GM23248 (cell line): Measurements from ENCODE around the gene PREX1. TPM values are rescaled to one million over a fixed set of nuclear protein-coding genes. Genes with fewer than 3 reads are reported as not detected.
"Not testable (repeated sequence)": the region's sequence is repeated elsewhere in the genome, so short reads cannot be mapped to it uniquely, and the experiment has no call there.

Source experiments
- DNase-seq: peaks from one replicate; pipeline ENCODE4 v3.0.0-alpha.2; 2015
- H2AFZ ChIP-seq: fragments of 200-600 bp; sonication (generic); 2 replicates; pipeline ENCODE4 v1.6.1; 2016; ENCODE audit warnings: antibody characterized with exemption
- H3F3A ChIP-seq: fragments of 200-600 bp; sonication (generic); 2 replicates; pipeline ENCODE4 v1.6.1; 2016; ENCODE audit warnings: mild to moderate bottlenecking, antibody characterized with exemption, mixed run types; ENCODE audit not compliant: insufficient read depth
- H3K27ac ChIP-seq: fragments of 200-600 bp; sonication (generic); 2 replicates; pipeline ENCODE4 v1.5.1; 2016; ENCODE audit warnings: mild to moderate bottlenecking
- H3K27me3 ChIP-seq: fragments of 200-600 bp; sonication (generic); replicated peaks from 2 replicates; pipeline ENCODE4 v1.6.1; 2016; ENCODE audit warnings: mild to moderate bottlenecking; ENCODE audit not compliant: insufficient read depth
- H3K36me3 ChIP-seq: fragments of 200-600 bp; sonication (generic); 2 replicates; pipeline ENCODE4 v1.6.1; 2016; ENCODE audit warnings: low read depth, mild to moderate bottlenecking
- H3K4me1 ChIP-seq: fragments of 200-600 bp; sonication (generic); 2 replicates; pipeline ENCODE4 v1.6.1; 2016; ENCODE audit warnings: mild to moderate bottlenecking; ENCODE audit not compliant: insufficient read depth
- H3K4me2 ChIP-seq: fragments of 200-600 bp; sonication (generic); one replicate; pipeline ENCODE4 v1.6.1; 2016; ENCODE audit warnings: mild to moderate bottlenecking; ENCODE audit not compliant: unreplicated experiment
- H3K4me3 ChIP-seq: fragments of 200-600 bp; sonication (generic); 2 replicates; pipeline ENCODE4 v1.5.1; 2016; ENCODE audit warnings: mild to moderate bottlenecking
- H3K79me2 ChIP-seq: fragments of 200-600 bp; sonication (generic); 2 replicates; pipeline ENCODE4 v1.6.1; 2016; ENCODE audit warnings: mild to moderate bottlenecking; ENCODE audit not compliant: insufficient read depth
- H3K9ac ChIP-seq: fragments of 200-600 bp; sonication (generic); 2 replicates; pipeline ENCODE4 v1.6.1; 2016; ENCODE audit warnings: mild to moderate bottlenecking
- H3K9me2 ChIP-seq: fragments of 200-600 bp; sonication (generic); 2 replicates; pipeline ENCODE4 v1.6.1; 2016; ENCODE audit warnings: mixed run types, mild to moderate bottlenecking, moderate library complexity; ENCODE audit not compliant: insufficient read depth
- H3K9me3 ChIP-seq: fragments of 200-600 bp; sonication (generic); one replicate; pipeline ENCODE4 v1.6.1; 2017; ENCODE audit warnings: low read depth
- H4K20me1 ChIP-seq: fragments of 200-600 bp; sonication (generic); 2 replicates; pipeline ENCODE4 v1.6.0; 2016; ENCODE audit not compliant: insufficient read depth
- EZH2 ChIP-seq: fragments of 200-600 bp; sonication (generic); IDR thresholded peaks from 2 replicates; pipeline ENCODE4 v1.6.1; 2018; ENCODE audit warnings: antibody characterized with exemption, mild to moderate bottlenecking; ENCODE audit not compliant: insufficient read depth, poor library complexity, severe bottlenecking
- EZH2phosphoT487 ChIP-seq: fragments of 200-600 bp; sonication (generic); IDR thresholded peaks from 2 replicates; pipeline ENCODE4 v1.6.1; 2018; ENCODE audit warnings: antibody characterized with exemption, moderate library complexity, mild to moderate bottlenecking, low read depth; ENCODE audit not compliant: insufficient read depth
- WGBS, 2 experiments: methylation state at CpG; one replicate each; pipeline ENCODE4 v1.1.6; 2015 to 2017; ENCODE audit warnings: low lambda C conversion rate in 2 of 2, low coverage in 1 of 2; ENCODE audit errors: missing lambda C conversion rate in 2 of 2; 5-methylcytosine and 5-hydroxymethylcytosine counted together
- in situ Hi-C: fragments of 300-500 bp; cut with MboI; formaldehyde crosslinking; loops from 2 replicates; pipeline ENCODE4 v1.15.0; 2020
- polyA plus RNA-seq: library from polyadenylated mRNA; unstranded; fragments of >200 nt; fragmentation: Nextera tagmentation; extraction: Ambion mirVana; gene quantifications from 2 replicates; pipeline ENCODE4 v1.2.1, GENCODE V29; 2016
- total RNA-seq: library from RNA; depleted of rRNA; stranded (reverse); fragments of >200 nt; shearing (Covaris generic); gene quantifications from 2 replicates; pipeline ENCODE4 v1.2.3, GENCODE V29; 2014

PREX1 gene
- total and polyA plus RNA-seq, 2 experiments from 2014 or later: 0.13 to 0.65 TPM

- Histone ChIP-seq H3K9me3 (no peaks in the 10 kb centered on the region), H3K27me3 (peaks cover 20% of the 10 kb centered on the region; the same call in 1 of the 2 replicates), H3K4me2 (peak overlapping the region; percentile 58), H2AFZ (peak overlapping the region; percentile 62), H3K4me1 (peaks cover 26% of the 10 kb centered on the region), H3K9me2 (no peaks in the 10 kb centered on the region), H3F3A (peaks cover 33% of the 10 kb centered on the region), H3K36me3 (no peaks in the 10 kb centered on the region), H3K27ac (no peak overlapping the region), H3K4me3 (peak overlapping the region; percentile 52), H3K9ac (no peak overlapping the region), H4K20me1 (no peaks in the 10 kb centered on the region), H3K79me2 (no peaks in the 10 kb centered on the region)
- 3 to 5% methylated on average over 46 to 53 of the region's 72 CpGs for WGBS, 2 experiments
- peak; percentile 36 for DNase-seq
- in situ Hi-C loops: no loop called here
- TF ChIP-seq EZH2 (peak; percentile 81), EZH2phosphoT487 (0 out of 2 replicates have a peak, but pooled peaks have one; percentile 50)
Observed at GRCh38 chr20:48826883-48827771, 672 bp downstream of the PREX1 start.

GRCh38 chr20:48826480-48826879 lies 1.3 kb downstream of the PREX1 start:
- H4K20me1 ChIP-seq, DNase-seq, H3K4me2 ChIP-seq, H3K9me2 ChIP-seq, in situ Hi-C loops, H3K9ac ChIP-seq, H2AFZ ChIP-seq, H3K9me3 ChIP-seq, H3K27ac ChIP-seq, H3K36me3 ChIP-seq, H3K79me2 ChIP-seq, H3K4me3 ChIP-seq: not testable (repeated sequence)
- peaks cover 20% of the 10 kb centered on the region for H3K4me1 ChIP-seq
- peaks cover 20% of the 10 kb centered on the region; the same call in 1 of the 2 replicates for H3K27me3 ChIP-seq
- peaks cover 26% of the 10 kb centered on the region for H3F3A ChIP-seq
- WGBS, 2 experiments: 27 to 31% methylated on average over 17 of the region's 17 CpGs

- H3K9me2 ChIP-seq: no peaks in the 10 kb centered on the region
Observed at GRCh38 chr20:48826069-48826468, 1.7 kb downstream of the PREX1 start.

GRCh38 chr20:48825566-48825920 lies 2.3 kb downstream of the PREX1 start:
- Histone ChIP-seq H3K4me1 (peaks cover 17% of the 10 kb centered on the region), H3K36me3 (no peaks in the 10 kb centered on the region), H3K79me2 (no peaks in the 10 kb centered on the region), H3K9ac (no peak overlapping the region), H3K27me3 (peaks cover 20% of the 10 kb centered on the region; the same call in 1 of the 2 replicates), H3K27ac (no peak overlapping the region), H4K20me1 (no peaks in the 10 kb centered on the region), H3K9me3 (no peaks in the 10 kb centered on the region), H3K4me3 (no peak overlapping the region), H3K4me2 (no peak overlapping the region), H3K9me2 (no peaks in the 10 kb centered on the region), H3F3A (peaks cover 17% of the 10 kb centered on the region), H2AFZ (no peak overlapping the region)
- TF ChIP-seq EZH2 (no peak), EZH2phosphoT487 (no peak)
- in situ Hi-C loops: no loop called here
- no peak for DNase-seq
- WGBS, 2 experiments: 60 to 63% methylated on average over 4 of the region's 4 CpGs

More at GRCh38 chr20:48826069-48826468, 1.7 kb downstream of the PREX1 start:
- DNase-seq: no peak
- no peaks in the 10 kb centered on the region for H3K79me2 ChIP-seq
- peaks cover 22% of the 10 kb centered on the region for H3F3A ChIP-seq
- peaks cover 17% of the 10 kb centered on the region for H3K4me1 ChIP-seq
- H3K27ac ChIP-seq: no peak overlapping the region
- WGBS, 2 experiments: 52 to 59% methylated on average over 2 of the region's 2 CpGs
- TF ChIP-seq EZH2phosphoT487 (no peak), EZH2 (no peak)
- H3K4me3 ChIP-seq: no peak overlapping the region
- no peaks in the 10 kb centered on the region for H3K9me3 ChIP-seq
- H3K4me2 ChIP-seq: no peak overlapping the region
- H3K36me3 ChIP-seq: no peaks in the 10 kb centered on the region
- peaks cover 20% of the 10 kb centered on the region; the same call in 1 of the 2 replicates for H3K27me3 ChIP-seq
- in situ Hi-C loops: no loop called here
- H4K20me1 ChIP-seq: no peaks in the 10 kb centered on the region
- H2AFZ ChIP-seq: no peak overlapping the region
- H3K9ac ChIP-seq: no peak overlapping the region
